Stimulated activated CD8-positive, alpha-beta memory T cell treated with anti-CD3 and anti-CD28 coated beads, Interleukin-15, amount 100 ng/mL, for 1 hour (primary cell): Measurements from ENCODE around the gene ARHGEF7.

ENCODE experiments used
- DNase-seq: peaks from one replicate; pipeline ENCODE4 v3.0.0-alpha.2; 2020; ENCODE audit warnings: low read depth

ARHGEF7 gene

DNA sequence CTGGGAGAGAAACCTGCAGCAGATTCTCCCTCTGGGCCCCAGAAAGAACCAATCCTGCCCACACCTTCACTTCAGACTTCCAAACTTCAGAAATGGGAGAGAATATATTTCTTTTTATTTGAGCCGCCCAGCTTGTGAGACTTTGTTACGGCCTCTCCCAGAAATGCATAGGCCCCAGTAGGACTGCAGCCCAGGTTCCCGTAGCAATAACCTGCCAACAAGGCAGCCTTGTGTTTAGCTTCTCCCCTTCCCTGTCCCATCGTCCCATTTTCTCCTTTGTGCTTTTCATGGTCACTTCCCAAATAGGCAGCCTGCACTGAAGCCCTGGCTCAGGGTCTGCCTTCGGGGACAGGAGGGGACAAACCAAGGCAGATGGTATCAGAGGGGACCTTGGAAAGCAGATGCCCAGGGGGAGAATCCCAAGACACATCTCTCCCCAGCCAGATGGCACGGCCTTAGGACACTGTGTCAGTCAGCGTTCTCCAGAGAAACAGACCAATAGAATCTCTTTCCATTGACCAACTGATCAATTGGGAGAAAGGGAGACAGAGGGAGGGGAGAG, 3.7 kb upstream of the ARHGEF7 start:
- no peak for DNase-seq

DNA sequence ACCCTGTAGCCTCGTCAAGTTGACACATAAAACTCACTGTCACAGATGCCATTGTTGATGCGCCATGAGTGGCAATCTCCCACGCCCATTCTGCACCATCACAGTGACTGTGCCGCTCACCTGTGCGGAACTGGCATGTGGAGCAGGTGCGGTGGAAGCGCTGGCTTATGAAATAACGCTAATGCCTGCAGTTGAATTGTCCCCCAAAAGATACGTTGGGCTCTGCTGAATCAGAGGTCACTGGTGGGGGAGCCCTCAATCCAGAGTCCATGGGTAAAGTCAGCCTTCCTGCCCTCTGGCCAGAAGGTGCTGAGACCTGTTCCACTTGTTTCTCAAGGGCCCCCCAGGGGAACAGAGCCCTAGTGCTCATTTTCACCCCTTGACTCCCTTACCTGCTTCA, 2.9 kb upstream of the ARHGEF7 start:
- DNase-seq = no peak

DNA sequence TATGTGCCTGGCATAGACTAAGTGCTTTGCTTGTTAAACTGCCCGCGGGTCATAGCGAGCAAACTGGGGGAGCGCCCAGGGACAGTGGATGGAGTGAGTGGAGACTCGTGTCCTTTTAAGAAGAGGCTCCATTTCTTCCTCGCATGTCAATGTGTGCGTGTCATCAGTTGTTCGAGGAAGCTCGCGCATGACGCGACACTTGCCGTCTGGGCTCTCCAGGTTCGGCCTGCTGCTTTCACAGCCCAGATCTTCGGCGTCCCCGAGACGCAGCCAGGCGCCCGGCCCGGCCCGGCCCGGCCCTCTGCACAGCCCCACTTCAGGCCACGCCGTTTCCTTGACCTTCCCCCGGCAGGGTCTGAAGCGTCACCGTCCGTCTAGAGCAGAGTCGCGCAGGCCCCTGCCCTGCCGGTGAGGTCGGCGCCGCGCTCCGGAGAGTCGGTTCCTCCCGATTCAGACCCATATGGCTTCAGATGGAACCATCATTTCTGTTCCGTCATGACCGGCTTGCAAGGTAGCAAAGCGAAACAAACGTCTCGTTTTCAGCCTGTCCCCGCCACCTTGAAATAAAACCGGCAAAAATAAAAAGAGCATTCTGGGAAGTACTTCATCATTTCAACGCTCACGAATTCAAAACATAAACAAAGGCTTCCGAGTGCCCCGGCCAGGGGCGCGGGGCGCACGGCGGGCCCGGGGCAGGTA, 599 bp upstream of the ARHGEF7 start:
- no peak for DNase-seq

DNA sequence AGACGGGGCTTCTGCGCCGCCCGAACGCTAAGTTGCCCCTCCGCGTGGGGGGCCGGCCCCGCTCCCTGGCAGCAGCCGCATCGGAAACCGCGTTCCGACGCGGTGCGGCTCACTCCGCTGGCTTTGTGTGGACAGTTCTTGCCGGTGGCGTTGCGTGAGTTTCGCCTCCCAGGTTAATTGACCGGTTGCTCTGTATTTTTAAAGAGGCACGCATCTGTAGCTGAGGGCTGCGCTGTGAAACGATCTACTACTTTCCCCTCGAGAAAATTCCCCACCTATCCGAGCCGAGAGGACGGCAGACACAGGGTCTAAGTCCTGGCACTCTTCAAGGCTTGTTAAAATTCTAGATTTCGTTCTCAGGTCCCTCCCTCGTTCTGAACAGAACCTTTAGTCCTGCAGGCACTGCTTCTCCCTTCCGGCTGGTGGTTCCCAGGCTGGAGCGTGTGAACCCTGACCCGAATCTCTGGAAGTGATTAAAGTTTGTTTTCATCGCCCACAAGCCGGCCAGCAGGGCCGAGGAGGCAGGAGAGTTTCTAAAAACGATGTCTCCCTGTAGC, 933 bp downstream of the ARHGEF7 start:
- DNase-seq = no peak

DNA sequence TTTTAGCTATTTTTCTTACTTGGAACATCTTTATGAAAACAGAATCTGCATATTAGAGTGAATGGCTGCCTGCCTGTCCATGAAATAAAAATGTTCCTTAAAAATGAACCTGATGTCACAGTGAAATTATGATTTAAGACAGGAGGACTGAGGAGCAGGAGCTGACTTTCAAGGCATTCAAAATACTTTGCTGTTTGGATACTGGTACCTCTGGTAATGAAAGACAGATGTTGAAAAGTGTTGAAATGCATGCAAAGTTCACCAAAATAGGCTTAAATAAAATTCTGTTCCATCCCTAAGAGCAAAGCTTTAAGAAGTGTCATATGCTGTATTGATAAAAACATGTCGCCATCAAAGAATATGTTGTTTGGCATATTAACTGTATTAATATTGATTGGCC, 1.7 kb downstream of the ARHGEF7 start:
- DNase-seq = no peak

DNA sequence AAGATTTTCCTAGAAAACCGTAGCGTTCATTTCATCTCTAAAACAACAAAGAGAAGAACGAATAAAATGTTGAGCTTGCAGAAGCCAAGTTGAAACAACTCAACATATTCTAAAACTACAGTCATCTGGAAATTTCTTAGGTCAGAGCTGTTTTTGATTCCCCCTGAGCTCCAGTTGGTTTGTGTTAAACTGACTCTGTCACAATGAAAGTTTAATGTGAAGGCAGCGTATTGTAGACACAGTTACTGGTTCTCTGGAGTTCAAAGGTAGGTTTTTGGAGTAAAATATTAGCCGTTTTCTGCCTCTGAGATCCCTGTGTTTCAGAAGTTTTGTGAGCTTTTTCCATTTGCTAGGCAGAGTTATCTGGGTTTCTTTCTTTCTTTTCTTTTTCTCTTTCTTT, 2.2 kb downstream of the ARHGEF7 start:
- no peak for DNase-seq

DNA sequence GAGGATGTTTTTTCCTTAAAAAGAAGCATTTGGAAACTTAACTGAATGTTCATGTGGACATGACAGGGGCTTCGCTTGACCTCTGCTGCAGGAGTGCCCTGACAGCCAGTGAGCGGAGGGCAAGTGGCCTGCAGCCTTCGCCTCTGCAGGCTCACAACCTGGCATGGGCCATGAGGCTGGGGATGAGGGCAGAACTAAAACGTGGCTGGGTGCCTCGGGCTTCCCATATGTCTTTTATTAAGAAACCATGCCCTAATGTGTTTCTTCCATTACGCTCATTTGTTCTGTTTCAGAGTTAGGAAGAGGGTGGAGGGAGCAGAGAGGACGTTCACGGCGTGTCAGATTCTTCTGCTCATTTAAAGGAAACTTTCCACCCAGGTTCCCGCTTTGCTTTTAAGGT, 2.9 kb downstream of the ARHGEF7 start:
- no peak for DNase-seq

DNA sequence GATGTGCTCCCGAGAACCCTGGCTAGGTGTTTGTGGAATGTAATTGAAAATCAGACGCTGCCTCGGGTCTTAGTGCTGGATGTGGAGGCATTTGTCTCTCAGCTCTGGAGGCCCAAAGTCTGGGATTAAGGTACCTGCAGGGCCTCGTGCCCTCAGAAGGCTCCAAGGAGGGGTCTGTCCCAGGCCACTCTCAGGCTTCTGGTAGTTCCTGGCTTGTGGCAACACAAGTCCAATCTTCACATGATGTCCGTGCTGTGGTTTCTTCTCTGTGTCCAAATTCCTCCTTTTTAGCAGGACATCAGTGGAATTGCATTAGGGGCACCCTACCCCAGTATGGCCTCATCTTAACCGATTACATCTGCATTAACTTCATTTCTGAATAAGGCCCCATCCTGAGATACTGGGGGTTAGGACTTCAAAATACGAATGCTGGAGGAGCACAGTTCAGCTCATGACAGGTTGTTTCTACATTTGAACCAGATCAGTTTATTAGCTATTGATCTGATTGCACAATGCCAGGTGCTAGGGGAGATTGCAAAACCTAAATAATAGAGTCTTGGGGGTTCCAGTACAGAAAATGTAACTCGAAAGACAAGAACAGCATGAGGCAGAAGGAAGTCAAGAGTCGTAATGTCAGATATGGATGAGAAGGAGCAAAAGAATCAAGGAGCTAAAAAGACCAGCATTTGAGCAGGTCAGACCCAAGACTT, 3.9 kb downstream of the ARHGEF7 start:
- no peak for DNase-seq

DNA sequence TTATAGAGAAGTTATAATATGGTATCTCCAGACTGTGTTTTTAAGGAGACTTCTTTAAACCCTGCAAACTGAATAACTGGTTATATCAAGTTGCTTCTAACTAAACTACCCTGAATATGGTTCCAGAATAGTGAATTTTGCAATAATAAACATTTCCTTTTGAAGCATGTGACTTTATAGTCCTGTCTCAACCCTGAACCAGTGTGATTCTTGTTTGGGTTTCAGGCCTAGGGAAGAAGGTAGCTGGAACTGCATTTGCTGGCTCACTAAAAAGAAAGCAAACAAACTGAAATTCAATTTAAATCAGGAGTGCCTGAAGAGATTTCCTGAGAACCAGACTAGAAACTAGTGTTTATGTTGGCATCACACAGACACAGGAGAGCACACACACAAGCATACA, 4.9 kb downstream of the ARHGEF7 start:
- DNase-seq = no peak

DNA sequence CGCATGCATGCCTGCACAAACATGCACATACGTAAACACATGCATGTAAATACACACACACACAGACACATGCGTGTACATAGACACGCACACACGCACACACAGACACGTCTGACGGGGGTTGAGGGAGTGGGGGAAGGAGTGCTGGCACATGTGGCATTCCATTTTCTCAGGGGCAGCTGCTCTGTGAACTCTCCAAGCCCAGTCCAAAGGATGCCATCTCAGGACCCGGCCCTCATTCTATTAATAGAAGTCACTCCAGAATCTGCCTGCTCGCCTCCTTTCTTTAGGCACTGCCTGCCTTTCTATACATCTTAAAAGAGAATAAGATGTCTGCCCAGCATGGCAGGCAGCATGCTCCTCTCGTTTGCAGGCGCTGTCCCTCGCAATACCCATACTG, 5.3 kb downstream of the ARHGEF7 start:
- DNase-seq = no peak

DNA sequence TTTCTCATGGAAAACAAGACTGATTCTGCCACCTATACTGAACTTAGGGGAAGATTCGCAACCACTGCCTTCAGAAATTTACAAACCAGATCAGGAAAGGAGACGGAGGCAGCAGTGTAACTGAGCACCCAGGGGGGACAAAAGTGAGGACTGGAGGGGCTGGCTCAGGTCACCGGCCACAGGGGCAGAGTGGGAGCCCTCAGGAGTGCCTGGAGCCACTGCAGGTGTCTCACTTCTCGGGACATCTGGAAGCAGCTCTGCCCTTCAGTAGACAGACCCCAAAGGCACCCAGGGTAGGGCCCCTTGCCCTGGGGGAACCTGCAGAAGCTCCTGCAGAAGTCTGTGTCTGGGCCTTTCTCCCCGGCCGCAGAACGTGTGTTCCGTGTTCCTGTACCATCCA, 5.8 kb downstream of the ARHGEF7 start:
- no peak for DNase-seq

DNA sequence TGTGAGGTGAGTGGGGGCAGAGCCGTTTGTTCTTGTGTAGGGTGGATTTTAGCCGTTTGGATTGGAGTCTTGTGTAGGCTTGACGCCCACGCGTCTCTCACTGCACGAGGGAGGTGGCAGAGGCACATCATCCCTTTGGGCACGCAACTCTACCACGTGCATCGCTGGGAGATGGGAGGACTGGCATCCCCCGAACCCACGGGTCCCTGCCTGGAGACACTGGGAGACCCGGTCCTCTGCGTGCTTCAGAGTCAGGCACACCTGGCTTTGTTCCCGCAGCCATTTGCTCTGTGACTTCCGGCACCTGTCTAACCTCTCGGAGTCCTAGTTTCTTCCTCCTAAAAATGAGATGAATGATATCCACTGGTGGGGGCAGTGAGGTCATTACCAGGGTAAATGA, 6.4 kb downstream of the ARHGEF7 start:
- DNase-seq = no peak

DNA sequence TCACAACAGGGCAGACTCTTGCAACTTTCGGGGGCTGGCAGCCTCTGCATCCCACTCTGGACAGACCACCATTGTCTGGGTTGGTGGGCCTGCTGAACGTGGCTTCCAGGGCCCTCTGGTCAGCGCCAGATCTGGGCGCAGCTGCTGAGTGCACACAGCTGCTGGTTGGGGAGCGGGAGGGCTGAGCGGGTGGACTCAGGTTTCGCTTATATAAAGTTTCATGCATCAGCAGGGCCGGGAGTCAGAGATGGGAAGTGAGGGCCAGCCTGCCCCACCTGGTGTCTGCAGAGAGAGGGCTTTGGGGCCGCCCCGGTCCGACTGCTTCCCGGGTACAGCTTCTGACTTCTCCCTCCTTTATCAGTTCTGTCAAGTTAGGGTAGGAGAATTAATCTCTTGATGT, 6.9 kb downstream of the ARHGEF7 start:
- no peak for DNase-seq

DNA sequence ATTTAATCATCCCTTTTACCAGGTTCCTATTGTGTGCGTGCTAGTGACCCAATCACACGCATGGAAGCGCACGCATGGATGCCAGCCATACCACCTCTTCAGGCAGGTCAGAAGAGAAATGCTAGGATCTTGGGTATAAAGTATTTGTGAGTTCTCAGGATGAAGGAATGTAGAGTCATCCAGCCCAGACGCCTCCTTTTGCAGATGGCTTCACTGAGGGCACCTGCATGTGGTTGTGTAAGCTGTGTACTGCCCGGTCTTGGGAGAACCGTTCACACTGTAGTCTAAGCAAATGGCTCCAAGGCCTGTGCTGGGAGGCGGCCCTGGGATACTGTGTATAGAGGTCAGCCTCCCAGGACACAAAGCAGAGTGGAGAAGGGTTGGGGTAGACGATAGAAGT, 7.5 kb downstream of the ARHGEF7 start:
- DNase-seq = no peak

DNA sequence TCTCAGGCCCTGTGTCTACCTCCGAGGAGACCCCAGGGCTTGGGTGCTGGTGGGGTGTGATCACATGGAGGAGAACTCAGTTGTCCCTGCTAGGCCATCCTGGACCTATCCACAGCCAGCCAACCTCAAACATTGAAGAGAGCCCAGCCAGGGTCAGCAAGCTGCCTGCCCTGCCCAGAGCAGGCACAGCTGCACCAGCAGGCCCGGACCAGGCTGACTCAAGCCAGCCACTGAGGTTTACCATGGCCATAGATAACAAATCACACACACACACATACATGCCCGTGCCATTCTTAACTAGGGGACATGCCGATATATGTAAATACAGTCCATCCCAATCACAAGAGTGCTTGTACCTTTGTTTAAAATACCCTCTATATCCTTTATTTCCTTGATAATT, 8.1 kb downstream of the ARHGEF7 start:
- no peak for DNase-seq

DNA sequence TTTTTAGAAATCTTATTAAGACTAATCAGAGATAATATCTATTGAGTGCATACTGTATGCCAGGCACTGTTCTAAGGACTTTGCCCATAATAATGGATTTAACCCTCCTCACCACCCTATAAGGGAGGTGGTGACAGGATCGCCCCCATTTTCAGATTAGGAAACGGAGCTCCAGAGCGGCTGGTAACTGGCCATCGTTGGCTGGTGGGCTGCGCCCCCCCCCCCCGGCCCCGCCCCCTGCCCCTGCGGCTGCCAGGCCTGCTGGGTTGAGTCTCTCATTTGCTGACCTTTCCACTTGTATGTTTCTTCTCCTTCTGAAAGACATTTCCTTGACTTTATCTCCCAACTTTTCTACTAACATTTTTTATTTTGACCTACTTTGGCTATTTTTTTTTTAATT, 8.5 kb downstream of the ARHGEF7 start:
- no peak for DNase-seq

DNA sequence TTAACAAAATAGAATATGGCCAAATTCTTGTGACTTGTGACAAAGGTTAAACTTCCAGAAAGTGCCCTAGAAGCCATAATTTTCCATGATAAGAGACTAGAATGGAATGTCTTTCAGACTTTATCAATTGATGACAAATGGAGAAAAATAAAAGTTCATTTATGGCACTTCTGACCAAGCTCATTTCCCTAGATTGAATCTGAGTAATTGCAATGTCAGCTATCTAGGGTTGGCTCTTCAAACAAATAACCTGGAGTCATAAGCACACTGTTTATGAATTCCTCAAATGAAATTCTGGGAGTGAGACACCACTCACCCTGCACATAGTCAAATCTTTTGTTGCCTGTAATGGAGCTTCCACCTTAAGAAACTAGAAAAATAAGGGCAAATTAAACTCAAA, 11.4 kb downstream of the ARHGEF7 start:
- DNase-seq = no peak

DNA sequence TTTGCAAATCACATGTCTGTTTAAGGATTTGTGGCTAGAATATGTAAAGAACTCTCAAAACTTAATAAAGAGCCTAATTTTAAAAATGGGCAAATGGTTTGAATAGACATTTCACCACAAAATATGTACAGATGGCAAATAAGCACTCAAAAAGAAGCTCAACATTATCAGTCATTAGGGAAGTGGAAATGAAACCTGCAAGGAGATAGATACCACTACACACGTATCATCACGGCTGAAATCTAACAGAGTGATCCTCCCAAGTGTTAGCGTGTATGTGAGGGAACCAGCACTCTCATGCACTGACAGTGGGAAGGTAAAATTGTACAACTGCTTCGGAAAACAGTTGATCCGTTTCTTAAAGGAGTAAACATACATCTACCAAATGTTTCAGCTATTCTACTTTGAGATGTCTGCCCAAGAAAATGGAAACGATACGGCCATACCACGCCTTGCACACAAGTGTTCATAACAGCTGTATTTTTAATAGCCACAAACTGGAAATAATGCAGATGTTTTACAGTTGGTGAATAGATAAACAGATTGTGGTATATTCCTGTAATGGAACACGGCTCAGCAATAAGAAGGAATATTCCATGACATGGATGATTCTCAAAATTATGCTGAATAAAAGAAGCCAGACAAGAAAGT, 14.5 kb downstream of the ARHGEF7 start:
- DNase-seq = no peak

DNA sequence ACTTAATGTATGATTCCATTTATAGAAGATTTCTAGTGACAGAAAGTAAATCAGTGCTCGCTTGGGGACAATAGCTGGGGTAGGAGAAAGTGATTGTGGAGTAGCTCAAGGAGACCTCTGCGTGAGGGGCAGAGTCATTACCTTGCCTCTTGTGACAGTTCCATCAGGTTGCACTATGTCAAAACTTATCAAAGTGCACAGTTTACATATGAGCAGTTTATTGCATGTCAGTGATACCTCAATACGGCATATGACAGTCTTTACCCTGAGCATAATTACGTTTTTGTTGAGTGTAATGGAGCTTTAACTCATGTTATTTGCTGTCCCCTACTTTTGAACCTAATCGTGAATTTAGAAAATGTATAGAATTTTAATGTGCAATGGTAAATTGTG, 15.0 kb downstream of the ARHGEF7 start:
- no peak for DNase-seq

DNA sequence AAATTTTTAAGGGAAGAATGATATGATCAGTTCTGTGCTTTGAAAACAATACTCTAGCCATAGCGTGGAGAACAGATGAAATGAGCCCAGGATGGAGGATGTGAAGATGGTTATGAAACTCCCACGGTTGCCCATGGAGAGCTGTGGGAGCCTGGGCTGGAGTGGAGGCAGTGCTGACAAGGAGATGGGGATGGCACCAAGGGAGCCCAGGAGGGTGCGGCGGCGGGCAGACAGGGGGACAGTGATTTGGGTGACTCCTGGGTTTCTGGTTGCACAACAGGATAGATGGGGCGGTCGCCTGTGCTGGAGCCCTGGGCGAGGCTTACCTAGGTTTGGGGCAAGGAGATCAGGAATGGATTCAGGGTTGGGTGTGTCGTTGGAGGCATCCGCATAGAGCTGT, 15.9 kb downstream of the ARHGEF7 start:
- no peak for DNase-seq

DNA sequence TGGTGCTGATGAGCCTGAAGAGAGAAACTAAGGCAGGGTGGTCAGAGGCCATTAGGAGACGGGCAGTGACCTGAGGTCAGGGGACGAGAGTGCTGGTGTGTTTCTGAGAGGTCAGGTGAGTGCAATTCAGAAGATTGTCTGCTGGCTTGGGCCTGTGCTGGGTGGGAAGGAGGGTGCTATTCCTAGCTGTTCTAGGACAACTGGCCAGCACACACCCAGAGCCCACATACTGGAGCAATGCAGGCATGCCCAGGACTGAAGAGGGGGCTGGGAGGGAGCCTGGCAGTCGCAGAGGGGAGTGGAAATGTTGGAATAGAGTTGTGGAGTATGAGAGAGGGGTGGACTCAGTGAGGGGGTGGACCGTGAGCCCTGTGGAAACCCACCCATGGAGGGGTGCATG, 16.5 kb downstream of the ARHGEF7 start:
- no peak for DNase-seq

DNA sequence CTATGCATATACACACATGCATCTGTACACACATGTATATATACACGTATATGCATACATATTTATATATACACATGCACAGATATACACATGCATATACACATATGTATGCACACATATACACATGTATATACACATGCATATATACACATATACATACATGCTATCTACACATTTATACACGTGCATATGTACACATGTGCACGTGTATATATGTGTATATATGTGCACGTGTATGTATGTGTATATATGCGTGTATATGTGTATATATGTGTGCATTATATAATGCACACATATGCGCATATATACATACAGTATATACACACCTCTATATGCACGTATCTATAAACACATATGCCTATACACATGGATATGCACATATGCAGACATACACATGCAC, 17.8 kb downstream of the ARHGEF7 start:
- DNase-seq = no peak

DNA sequence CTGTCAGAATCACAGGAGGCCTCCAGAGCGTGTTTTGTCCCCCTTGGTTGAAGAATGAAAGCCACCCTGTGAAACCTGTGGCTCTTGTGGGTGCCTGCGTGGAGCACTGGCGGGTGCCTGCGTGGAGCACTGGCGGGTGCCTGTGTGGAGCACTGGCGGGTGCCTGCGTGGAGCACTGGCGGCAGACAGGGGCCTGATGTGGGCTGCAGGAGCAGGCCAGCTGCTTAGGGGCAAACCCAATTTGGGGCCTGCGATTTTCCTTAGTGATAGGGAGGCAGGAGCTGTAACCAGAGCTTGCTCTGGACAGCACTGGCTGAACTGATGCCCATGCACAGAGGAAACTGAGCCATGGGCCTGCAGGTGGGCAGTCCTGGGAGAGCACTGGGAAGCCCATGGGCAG, 24.3 kb downstream of the ARHGEF7 start:
- DNase-seq = no peak
